HG02938 (cell line): ENCODE results near the gene SH3PXD2A.

Experiments used
- ATAC-seq: cut with Tn5 transposase; IDR thresholded peaks from one replicate; pipeline ENCODE4 v1.9.1; 2021; ENCODE audit warnings: mild to moderate bottlenecking, moderate library complexity; ENCODE audit not compliant: unreplicated experiment

Gene SH3PXD2A

GRCh38 chr10:103692436-103692951 lies 162.9 kb downstream of the SH3PXD2A start:
- peak; percentile 51 for ATAC-seq

GRCh38 chr10:103691723-103692435 lies 163.5 kb downstream of the SH3PXD2A start:
- ATAC-seq: peak; percentile 30

- ATAC-seq: no peak
These were observed 164.1 kb downstream of the SH3PXD2A start for GRCh38 chr10:103691267-103691666.

GRCh38 chr10:103690281-103690680 lies 165.1 kb downstream of the SH3PXD2A start:
- ATAC-seq: no peak

- ATAC-seq: no peak
These were observed 166.9 kb downstream of the SH3PXD2A start for GRCh38 chr10:103688491-103688890.

GRCh38 chr10:103687718-103688117 lies 167.7 kb downstream of the SH3PXD2A start:
- ATAC-seq: no peak

- no peak for ATAC-seq
These were observed 168.2 kb downstream of the SH3PXD2A start for GRCh38 chr10:103687172-103687571.

- peak; percentile 59 for ATAC-seq
These were observed 169.3 kb downstream of the SH3PXD2A start for GRCh38 chr10:103685880-103686669.

GRCh38 chr10:103683851-103684250 lies 171.5 kb downstream of the SH3PXD2A start:
- ATAC-seq: no peak

- no peak for ATAC-seq
These were observed 172.7 kb downstream of the SH3PXD2A start for GRCh38 chr10:103682631-103683030.

GRCh38 chr10:103681617-103682399 lies 173.6 kb downstream of the SH3PXD2A start:
- ATAC-seq: no peak

GRCh38 chr10:103680869-103681236 lies 174.5 kb downstream of the SH3PXD2A start:
- ATAC-seq: no peak

- peak; percentile 68 for ATAC-seq
These were observed 176.1 kb downstream of the SH3PXD2A start for GRCh38 chr10:103679096-103679790.

GRCh38 chr10:103678178-103678526 lies 177.2 kb downstream of the SH3PXD2A start:
- peak; percentile 85 for ATAC-seq

GRCh38 chr10:103677486-103678177 lies 177.7 kb downstream of the SH3PXD2A start:
- ATAC-seq: peak; percentile 8

- no peak for ATAC-seq
These were observed 178.4 kb downstream of the SH3PXD2A start for GRCh38 chr10:103676851-103677417.

- no peak for ATAC-seq
These were observed 179.2 kb downstream of the SH3PXD2A start for GRCh38 chr10:103676058-103676785.

- ATAC-seq: no peak
These were observed 181.8 kb downstream of the SH3PXD2A start for GRCh38 chr10:103673606-103674005.

GRCh38 chr10:103672345-103672744 lies 183.0 kb downstream of the SH3PXD2A start:
- no peak for ATAC-seq
